HT-29 (cell line): Measurements from ENCODE around the gene RNPEPL1. TPM values are rescaled to one million over a fixed set of nuclear protein-coding genes. Genes with fewer than 3 reads are reported as not detected.
A peak's percentile ranks its signal among the peaks of the same experiment; 100 is the strongest.

Experiments used
- DNase-seq: peaks from one replicate; pipeline ENCODE4 v3.0.0-alpha.2; 2015; ENCODE audit warnings: low spot score
- total RNA-seq: library from RNA; depleted of rRNA; stranded (reverse); fragments of >200 nt; shearing (Covaris generic); gene quantifications from 2 replicates; pipeline ENCODE4 v1.2.3, GENCODE V29; 2014

The RNPEPL1 gene
- total RNA-seq, 1 experiment from 2014 or later, result 74.9 TPM

GRCh38 chr2:240576036-240576435, 7.8 kb downstream of the RNPEPL1 start:
- no peak for DNase-seq

- no peak for DNase-seq
These were observed 8.3 kb downstream of the RNPEPL1 start for GRCh38 chr2:240576436-240577205.

- DNase-seq, result no peak
These were observed 9.2 kb downstream of the RNPEPL1 start for GRCh38 chr2:240577281-240578109.

GRCh38 chr2:240578110-240578450, 9.8 kb downstream of the RNPEPL1 start:
- DNase-seq, result no peak

GRCh38 chr2:240578488-240578887, 10.2 kb downstream of the RNPEPL1 start:
- DNase-seq, result no peak

GRCh38 chr2:240579071-240579762, 10.9 kb downstream of the RNPEPL1 start:
- no peak for DNase-seq

- DNase-seq, result peak; percentile 91
These were observed 11.7 kb downstream of the RNPEPL1 start for GRCh38 chr2:240579771-240580614.

GRCh38 chr2:240581811-240582210, 13.5 kb downstream of the RNPEPL1 start:
- DNase-seq, result no peak

GRCh38 chr2:240582781-240583180, 14.5 kb downstream of the RNPEPL1 start:
- no peak for DNase-seq

GRCh38 chr2:240583774-240584173, 15.5 kb downstream of the RNPEPL1 start:
- DNase-seq, result no peak

GRCh38 chr2:240584486-240585031, 16.3 kb downstream of the RNPEPL1 start:
- DNase-seq, result no peak

- DNase-seq, result no peak
These were observed 16.8 kb downstream of the RNPEPL1 start for GRCh38 chr2:240585101-240585500.

GRCh38 chr2:240585681-240586197, 17.5 kb downstream of the RNPEPL1 start:
- DNase-seq, result no peak

GRCh38 chr2:240586198-240586918, 18.1 kb downstream of the RNPEPL1 start, which contains the start of gene CAPN10:
Gene CAPN10 (plus strand): TSS chr2:240586734. CDS start chr2:240586912, 178 bp downstream.
- peak; percentile 95 for DNase-seq

GRCh38 chr2:240586919-240587800, 18.9 kb downstream of the RNPEPL1 start:
- DNase-seq, result peak; percentile 45

GRCh38 chr2:240588006-240588655, 19.8 kb downstream of the RNPEPL1 start:
- DNase-seq, result no peak

GRCh38 chr2:240588669-240589068, 20.4 kb downstream of the RNPEPL1 start:
- DNase-seq, result no peak

GRCh38 chr2:240589375-240589774, 21.1 kb downstream of the RNPEPL1 start:
- no peak for DNase-seq
